Type B pancreatic cell (in vitro differentiated cells): Measurements from ENCODE around the gene LTBP4. TPM values are rescaled to one million over a fixed set of nuclear protein-coding genes. Genes with fewer than 3 reads are reported as not detected.

Source experiments
- DNase-seq: peaks from one replicate; pipeline ENCODE4 v3.0.0; 2021; ENCODE audit warnings: mixed read lengths; ENCODE audit not compliant: unreplicated experiment; ENCODE audit errors: extremely low spot score
- H3K27ac Mint-ChIP-seq: 2 replicates; pipeline ENCODE4 v1.8.0; 2021; ENCODE audit warnings: mild to moderate bottlenecking, mixed read lengths
- H3K27me3 Mint-ChIP-seq: 2 replicates; pipeline ENCODE4 v1.8.0; 2021; ENCODE audit warnings: mixed read lengths
- H3K36me3 Mint-ChIP-seq: 2 replicates; pipeline ENCODE4 v1.8.0; 2021; ENCODE audit warnings: mixed read lengths
- H3K4me1 Mint-ChIP-seq: one replicate; pipeline ENCODE4 v1.8.0; 2021; ENCODE audit warnings: mixed read lengths; ENCODE audit not compliant: unreplicated experiment
- H3K4me3 Mint-ChIP-seq: 2 replicates; pipeline ENCODE4 v1.8.0; 2021; ENCODE audit warnings: mild to moderate bottlenecking, mixed read lengths
- H3K9me3 Mint-ChIP-seq: 2 replicates; pipeline ENCODE4 v1.8.0; 2021; ENCODE audit warnings: mixed read lengths
- CTCF ChIP-seq: fragments of 200-600 bp; sonication (generic); conservative IDR thresholded peaks from 2 replicates; pipeline ENCODE4 v1.5.0; 2021; ENCODE audit warnings: antibody characterized with exemption, mild to moderate bottlenecking
- total RNA-seq: library from RNA; stranded (reverse); gene quantifications from 2 replicates; pipeline ENCODE4 v1.2.1, GENCODE V29; 2021; ENCODE audit warnings: low replicate concordance

The LTBP4 gene
- total RNA-seq, 1 donor from 2014 or later = 145 TPM

DNA sequence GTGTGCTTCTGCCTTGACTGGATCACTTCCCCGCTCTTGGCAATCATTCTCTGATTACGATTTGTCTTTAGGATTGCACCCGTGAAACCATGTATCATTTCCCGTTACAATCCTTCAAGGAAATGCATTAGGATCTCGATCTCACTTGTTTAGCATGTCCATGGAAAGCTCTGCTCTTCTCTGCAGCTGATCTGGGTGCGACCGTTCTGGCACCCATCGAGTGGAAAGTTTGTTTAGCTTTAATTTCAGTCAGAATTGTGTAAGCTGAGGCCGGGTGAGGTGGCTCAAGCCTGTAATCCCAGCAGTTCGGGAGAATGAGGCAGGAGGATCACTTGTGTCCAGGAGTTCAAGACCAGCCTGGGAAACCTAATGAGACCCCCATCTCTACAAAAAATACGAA, 58.4 kb downstream of the LTBP4 start:
- no peak for TF ChIP-seq CTCF

GRCh38 chr19:40661616-40662015, 60.4 kb downstream of the LTBP4 start:
- Mint-ChIP-seq H3K4me3 (peak overlapping the region; percentile 53), H3K9me3 (no peaks in the 10 kb centered on the region), H3K4me1 (no peaks in the 10 kb centered on the region), H3K27me3 (no peaks in the 10 kb centered on the region), H3K36me3 (no peaks in the 10 kb centered on the region), H3K27ac (no peak overlapping the region)
- TF ChIP-seq CTCF = no peak
- no peak for DNase-seq

More for the DNA sequence above, 58.4 kb downstream of the LTBP4 start:
- no peak for DNase-seq
- Mint-ChIP-seq H3K27ac (no peak overlapping the region), H3K4me1 (no peaks in the 10 kb centered on the region), H3K27me3 (no peaks in the 10 kb centered on the region), H3K36me3 (no peaks in the 10 kb centered on the region), H3K4me3 (no peak overlapping the region), H3K9me3 (no peaks in the 10 kb centered on the region)

GRCh38 chr19:40662925-40663694, 61.9 kb downstream of the LTBP4 start:
- Mint-ChIP-seq H3K27ac (peak overlapping the region; percentile 36), H3K36me3 (no peaks in the 10 kb centered on the region), H3K9me3 (no peaks in the 10 kb centered on the region), H3K4me3 (peak overlapping the region; percentile 87), H3K4me1 (no peaks in the 10 kb centered on the region), H3K27me3 (no peaks in the 10 kb centered on the region)
- peak; percentile 93 for DNase-seq
- peak; percentile 100 for TF ChIP-seq CTCF

- no peaks in the 10 kb centered on the region for H3K4me1 Mint-ChIP-seq
- peaks cover 2% of the 10 kb centered on the region for H3K9me3 Mint-ChIP-seq
- peak overlapping the region; percentile 36 for H3K27ac Mint-ChIP-seq
- no peaks in the 10 kb centered on the region for H3K27me3 Mint-ChIP-seq
- TF ChIP-seq CTCF = no peak
- peaks cover 4% of the 10 kb centered on the region for H3K36me3 Mint-ChIP-seq
- no peak for DNase-seq
- peak overlapping the region; percentile 87 for H3K4me3 Mint-ChIP-seq
These were observed 62.8 kb downstream of the LTBP4 start for GRCh38 chr19:40663695-40664692.

- H3K9me3 Mint-ChIP-seq = peaks cover 8% of the 10 kb centered on the region
- no peaks in the 10 kb centered on the region for H3K27me3 Mint-ChIP-seq
- H3K27ac Mint-ChIP-seq = no peak overlapping the region
- peaks cover 22% of the 10 kb centered on the region for H3K36me3 Mint-ChIP-seq
- DNase-seq = no peak
- no peaks in the 10 kb centered on the region for H3K4me1 Mint-ChIP-seq
- H3K4me3 Mint-ChIP-seq = no peak overlapping the region
- no peak for TF ChIP-seq CTCF
These were observed 65.8 kb downstream of the LTBP4 start for GRCh38 chr19:40666803-40667438.
